HepG2 (cell line): ENCODE measurements around the gene THADA. TPM values are rescaled to one million over a fixed set of nuclear protein-coding genes. Genes with fewer than 3 reads are reported as not detected.

Experiments used
- ATF7-NPFF ChIP-seq: sonication (generic); formaldehyde crosslinking; IDR thresholded peaks from 2 replicates; pipeline ENCODE4 v1.8.1; 2023; ENCODE audit warnings: mild to moderate bottlenecking, low read depth, missing genetic modification reagents, moderate library complexity
- ELF3 ChIP-seq: IDR thresholded peaks from 2 replicates; pipeline ENCODE4 v1.6.1; 2016; ENCODE audit warnings: missing genetic modification reagents, missing compliant biosample characterization
- GATAD2A ChIP-seq: IDR thresholded peaks from 2 replicates; pipeline ENCODE4 v1.6.1; 2016
- GZF1 ChIP-seq: sonication (generic); formaldehyde crosslinking; IDR thresholded peaks from 2 replicates; pipeline ENCODE4 v1.5.1; 2020; ENCODE audit warnings: mild to moderate bottlenecking, missing genetic modification reagents
- MIER3 ChIP-seq: IDR thresholded peaks from 2 replicates; pipeline ENCODE4 v1.6.1; 2016; ENCODE audit warnings: missing compliant biosample characterization, borderline replicate concordance
- NFIB ChIP-seq: sonication (generic); formaldehyde crosslinking; IDR thresholded peaks from 2 replicates; pipeline ENCODE4 v1.9.0; 2021; ENCODE audit warnings: missing genetic modification reagents, mild to moderate bottlenecking, borderline replicate concordance
- REL ChIP-seq: sonication (generic); formaldehyde crosslinking; conservative IDR thresholded peaks from 2 replicates; pipeline ENCODE4 v1.8.0; 2022; ENCODE audit warnings: mild to moderate bottlenecking, missing genetic modification reagents, moderate library complexity
- RNF219 ChIP-seq: sonication (generic); formaldehyde crosslinking; IDR thresholded peaks from 2 replicates; pipeline ENCODE4 v1.5.0; 2020; ENCODE audit warnings: mild to moderate bottlenecking, missing genetic modification reagents
- RXRB ChIP-seq: IDR thresholded peaks from 2 replicates; pipeline ENCODE4 v1.6.1; 2016; ENCODE audit warnings: borderline replicate concordance, missing genetic modification reagents, missing compliant biosample characterization
- SP140L ChIP-seq: sonication (generic); formaldehyde crosslinking; IDR thresholded peaks from 2 replicates; pipeline ENCODE4 v1.4.0; 2020; ENCODE audit warnings: missing genetic modification reagents, borderline replicate concordance
- SP4 ChIP-seq: sonication (generic); formaldehyde crosslinking; IDR thresholded peaks from 2 replicates; pipeline ENCODE4 v1.8.1; 2023; ENCODE audit warnings: mild to moderate bottlenecking, missing genetic modification reagents
- TBX3 ChIP-seq: fragments of 450-650 bp; IDR thresholded peaks from 2 replicates; pipeline ENCODE4 v1.6.1; 2017; ENCODE audit warnings: antibody characterized with exemption, mild to moderate bottlenecking, inconsistent platforms, borderline replicate concordance
- THAP11 ChIP-seq: IDR thresholded peaks from 2 replicates; pipeline ENCODE4 v1.6.1; 2016; ENCODE audit warnings: missing biosample characterization, missing genetic modification reagents
- ZBTB20 ChIP-seq: sonication (generic); formaldehyde crosslinking; IDR thresholded peaks from 2 replicates; pipeline ENCODE4 v1.8.1; 2023; ENCODE audit warnings: missing genetic modification reagents, low read depth, mild to moderate bottlenecking, borderline replicate concordance
- ZSCAN22 ChIP-seq: sonication (generic); formaldehyde crosslinking; IDR thresholded peaks from 2 replicates; pipeline ENCODE4 v1.4.0; 2020; ENCODE audit warnings: mild to moderate bottlenecking, missing genetic modification reagents
- polyA plus RNA-seq, 8 experiments: library from polyadenylated mRNA; depleted of rRNA in 3 of 8; stranded (reverse) in 7 of 8; unstranded in 1 of 8; fragments of >200 nt; fragmentation: Illumina TruSeq in 4 of 8; extraction: Trizol in 4 of 8; gene quantifications; 2 replicates each; pipeline versions ENCODE4 v1.2.1 to v1.2.3, GENCODE V29; 2011 to 2016; ENCODE audit warnings: low read depth in 4 of 8, missing spikeins in 1 of 8, mixed read lengths in 1 of 8; ENCODE audit not compliant: insufficient read depth in 1 of 8
- total RNA-seq, 5 experiments: library from RNA; depleted of rRNA; stranded (reverse); fragments of >200 nt; fragmentation: Illumina TruSeq; extraction: Trizol; gene quantifications; 2 replicates each; pipeline ENCODE4 v1.2.3, GENCODE V29; 2016; ENCODE audit warnings: low read depth in 1 of 5
- TF ChIP-seq, protein P1 (sequence below): IDR thresholded peaks from 2 replicates; pipeline ENCODE4 v1.6.1; 2016
- TF ChIP-seq, protein P2 (sequence below): sonication (generic); formaldehyde crosslinking; IDR thresholded peaks from 2 replicates; pipeline ENCODE4 v1.5.1; 2020; ENCODE audit warnings: missing genetic modification reagents, mild to moderate bottlenecking, borderline replicate concordance
- TF ChIP-seq, protein P3 (sequence below): sonication (generic); formaldehyde crosslinking; IDR thresholded peaks from 2 replicates; pipeline ENCODE4 v1.5.1; 2020; ENCODE audit warnings: mild to moderate bottlenecking, missing genetic modification reagents

Gene THADA
- total and polyA plus RNA-seq, 2 of the 13 experiments (the other 11 are each of a cell fraction or from before 2014, with no cell fraction given) = 12.7 to 21.7 TPM

DNA sequence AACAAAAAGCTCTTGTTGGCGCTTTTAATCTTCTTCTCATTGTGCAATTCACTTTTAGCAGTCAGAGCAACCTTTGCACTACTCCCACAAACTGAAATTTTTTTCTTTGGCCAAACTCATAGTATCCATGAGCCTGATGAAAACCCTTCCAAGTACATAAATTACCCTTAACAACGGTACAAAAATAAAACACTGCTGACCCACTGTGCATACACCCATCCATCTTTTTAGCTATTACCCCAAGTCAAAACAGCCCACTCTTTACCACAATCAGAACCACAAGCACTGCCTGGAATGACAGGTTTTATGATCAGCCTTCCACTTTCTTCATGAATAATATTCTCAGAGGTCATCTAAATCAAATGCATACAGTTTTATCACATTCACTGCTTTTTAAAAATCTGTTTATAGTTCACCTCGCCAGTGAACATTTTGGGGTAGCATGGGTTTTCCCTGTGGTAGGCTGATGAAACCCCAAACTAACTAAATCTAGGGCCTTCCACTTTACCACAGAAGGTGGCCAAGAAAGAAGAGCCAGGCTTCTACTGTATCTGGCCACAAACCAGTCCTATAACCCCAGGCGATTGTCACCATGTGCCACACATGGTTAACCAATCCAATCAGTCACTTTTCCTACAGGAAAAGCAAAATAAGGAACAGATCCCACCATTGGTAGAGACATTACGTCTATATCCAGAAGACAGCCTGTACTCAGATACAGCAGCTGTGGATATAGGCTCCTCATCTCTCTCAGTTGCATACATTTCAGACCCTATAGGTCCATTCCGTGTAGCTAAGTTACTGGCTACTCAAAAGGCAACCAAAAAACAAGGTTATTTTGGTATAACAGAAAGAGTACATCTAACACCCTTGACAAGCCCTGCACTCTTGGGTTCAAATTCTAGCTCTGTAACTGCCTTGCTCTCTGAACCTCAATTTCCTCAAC lies 171.3 kb downstream of the THADA start (continued):
- TF ChIP-seq, protein P1, sequence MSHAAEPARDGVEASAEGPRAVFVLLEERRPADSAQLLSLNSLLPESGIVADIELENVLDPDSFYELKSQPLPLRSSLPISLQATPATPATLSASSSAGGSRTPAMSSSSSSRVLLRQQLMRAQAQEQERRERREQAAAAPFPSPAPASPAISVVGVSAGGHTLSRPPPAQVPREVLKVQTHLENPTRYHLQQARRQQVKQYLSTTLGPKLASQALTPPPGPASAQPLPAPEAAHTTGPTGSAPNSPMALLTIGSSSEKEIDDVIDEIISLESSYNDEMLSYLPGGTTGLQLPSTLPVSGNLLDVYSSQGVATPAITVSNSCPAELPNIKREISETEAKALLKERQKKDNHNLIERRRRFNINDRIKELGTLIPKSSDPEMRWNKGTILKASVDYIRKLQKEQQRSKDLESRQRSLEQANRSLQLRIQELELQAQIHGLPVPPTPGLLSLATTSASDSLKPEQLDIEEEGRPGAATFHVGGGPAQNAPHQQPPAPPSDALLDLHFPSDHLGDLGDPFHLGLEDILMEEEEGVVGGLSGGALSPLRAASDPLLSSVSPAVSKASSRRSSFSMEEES (CRISPR knock-in tag) = no peak
- 0 out of 2 replicates have a peak, but pooled peaks have one; percentile 30 for TF ChIP-seq GZF1 (CRISPR knock-in tag)
- TF ChIP-seq RNF219 = no peak
- no peak for TF ChIP-seq SP140L (CRISPR knock-in tag)
- no peak for TF ChIP-seq SP4 (CRISPR knock-in tag)
- no peak for TF ChIP-seq ZSCAN22 (CRISPR knock-in tag)
- peak; percentile 94 for TF ChIP-seq RXRB
- no peak for TF ChIP-seq NFIB
- peak; percentile 96 for TF ChIP-seq ELF3 (CRISPR knock-in tag)
- 0 out of 2 replicates have a peak, but pooled peaks have one; percentile 76 for TF ChIP-seq ZBTB20
- TF ChIP-seq REL (CRISPR knock-in tag) = no peak
- TF ChIP-seq THAP11 (CRISPR knock-in tag) = peak; percentile 72
- TF ChIP-seq MIER3 (CRISPR knock-in tag) = peak; percentile 73; the same call in 1 of the 2 replicates
- TF ChIP-seq TBX3 = 0 out of 2 replicates have a peak, but pooled peaks have one; percentile 15
- TF ChIP-seq GATAD2A (CRISPR knock-in tag) = peak; percentile 99
- TF ChIP-seq, protein P2, sequence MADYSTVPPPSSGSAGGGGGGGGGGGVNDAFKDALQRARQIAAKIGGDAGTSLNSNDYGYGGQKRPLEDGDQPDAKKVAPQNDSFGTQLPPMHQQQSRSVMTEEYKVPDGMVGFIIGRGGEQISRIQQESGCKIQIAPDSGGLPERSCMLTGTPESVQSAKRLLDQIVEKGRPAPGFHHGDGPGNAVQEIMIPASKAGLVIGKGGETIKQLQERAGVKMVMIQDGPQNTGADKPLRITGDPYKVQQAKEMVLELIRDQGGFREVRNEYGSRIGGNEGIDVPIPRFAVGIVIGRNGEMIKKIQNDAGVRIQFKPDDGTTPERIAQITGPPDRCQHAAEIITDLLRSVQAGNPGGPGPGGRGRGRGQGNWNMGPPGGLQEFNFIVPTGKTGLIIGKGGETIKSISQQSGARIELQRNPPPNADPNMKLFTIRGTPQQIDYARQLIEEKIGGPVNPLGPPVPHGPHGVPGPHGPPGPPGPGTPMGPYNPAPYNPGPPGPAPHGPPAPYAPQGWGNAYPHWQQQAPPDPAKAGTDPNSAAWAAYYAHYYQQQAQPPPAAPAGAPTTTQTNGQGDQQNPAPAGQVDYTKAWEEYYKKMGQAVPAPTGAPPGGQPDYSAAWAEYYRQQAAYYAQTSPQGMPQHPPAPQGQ (CRISPR knock-in tag) = no peak
- TF ChIP-seq, protein P3, sequence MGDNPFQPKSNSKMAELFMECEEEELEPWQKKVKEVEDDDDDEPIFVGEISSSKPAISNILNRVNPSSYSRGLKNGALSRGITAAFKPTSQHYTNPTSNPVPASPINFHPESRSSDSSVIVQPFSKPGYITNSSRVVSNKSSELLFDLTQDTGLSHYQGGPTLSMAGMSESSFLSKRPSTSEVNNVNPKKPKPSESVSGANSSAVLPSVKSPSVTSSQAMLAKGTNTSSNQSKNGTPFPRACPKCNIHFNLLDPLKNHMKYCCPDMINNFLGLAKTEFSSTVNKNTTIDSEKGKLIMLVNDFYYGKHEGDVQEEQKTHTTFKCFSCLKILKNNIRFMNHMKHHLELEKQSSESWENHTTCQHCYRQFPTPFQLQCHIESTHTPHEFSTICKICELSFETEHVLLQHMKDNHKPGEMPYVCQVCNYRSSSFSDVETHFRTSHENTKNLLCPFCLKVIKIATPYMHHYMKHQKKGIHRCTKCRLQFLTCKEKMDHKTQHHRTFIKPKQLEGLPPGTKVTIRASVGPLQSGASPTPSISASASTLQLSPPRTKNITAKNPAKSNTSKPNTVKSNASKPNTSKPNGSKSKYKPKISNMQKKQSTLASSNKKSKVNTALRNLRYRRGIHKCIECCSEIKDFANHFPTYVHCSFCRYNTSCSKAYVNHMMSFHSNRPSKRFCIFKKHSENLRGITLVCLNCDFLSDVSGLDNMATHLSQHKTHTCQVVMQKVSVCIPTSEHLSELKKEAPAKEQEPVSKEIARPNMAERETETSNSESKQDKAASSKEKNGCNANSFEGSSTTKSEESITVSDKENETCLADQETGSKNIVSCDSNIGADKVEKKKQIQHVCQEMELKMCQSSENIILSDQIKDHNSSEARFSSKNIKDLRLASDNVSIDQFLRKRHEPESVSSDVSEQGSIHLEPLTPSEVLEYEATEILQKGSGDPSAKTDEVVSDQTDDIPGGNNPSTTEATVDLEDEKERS = 0 out of 2 replicates have a peak, but pooled peaks have one; percentile 46
- TF ChIP-seq ATF7-NPFF (CRISPR knock-in tag) = 0 out of 2 replicates have a peak, but pooled peaks have one; percentile 35
